SK-N-SH treated with all-trans-retinoic acid at 6 μM for 48 hours (cell line): ENCODE measurements around the gene GH1.

Experiments
- ATAC-seq: fragments of 200-7000 bp; cut with Tn5 transposase; 3 replicates; pipeline ENCODE4 v1.9.1; 2020; ENCODE audit warnings: mild to moderate bottlenecking, moderate library complexity
- ARNTL ChIP-seq: fragments of 450-650 bp; formaldehyde crosslinking; IDR thresholded peaks from 2 replicates; pipeline ENCODE4 v1.5.0; 2020; ENCODE audit warnings: low read depth, mild to moderate bottlenecking, moderate library complexity, borderline replicate concordance
- BACH2 ChIP-seq: fragments of 250-450 bp; sonication (Bioruptor Pico); IDR thresholded peaks from 2 replicates; pipeline ENCODE4 v1.9.0; 2021; ENCODE audit warnings: mild to moderate bottlenecking, borderline replicate concordance
- CSDC2 ChIP-seq: fragments of 250-450 bp; sonication (Bioruptor Pico); IDR thresholded peaks from 2 replicates; pipeline ENCODE4 v1.5.0; 2020; ENCODE audit warnings: mild to moderate bottlenecking, moderate library complexity
- ESRRG ChIP-seq: fragments of 250-450 bp; sonication (Bioruptor Pico); IDR thresholded peaks from 2 replicates; pipeline ENCODE4 v1.6.1; 2021; ENCODE audit warnings: mild to moderate bottlenecking
- ISL1 ChIP-seq: fragments of 250-450 bp; sonication (Bioruptor Pico); IDR thresholded peaks from 2 replicates; pipeline ENCODE4 v2.1.2; 2022; ENCODE audit warnings: mild to moderate bottlenecking, moderate library complexity
- OSR1 ChIP-seq: fragments of 250-450 bp; sonication (Bioruptor Pico); IDR thresholded peaks from 2 replicates; pipeline ENCODE4 v1.8.0; 2022; ENCODE audit warnings: moderate library complexity, mild to moderate bottlenecking, inconsistent platforms
- PPARA ChIP-seq: fragments of 250-450 bp; sonication (Bioruptor Pico); IDR thresholded peaks from 2 replicates; pipeline ENCODE4 v1.5.0; 2020; ENCODE audit warnings: mild to moderate bottlenecking, borderline replicate concordance
- RARB ChIP-seq: fragments of 250-450 bp; sonication (Bioruptor Pico); IDR thresholded peaks from 2 replicates; pipeline ENCODE4 v1.8.0; 2021; ENCODE audit warnings: mild to moderate bottlenecking, moderate library complexity
- SNAI2 ChIP-seq: fragments of 250-450 bp; sonication (Bioruptor Pico); IDR thresholded peaks from 2 replicates; pipeline ENCODE4 v1.5.0; 2020; ENCODE audit warnings: mild to moderate bottlenecking, moderate library complexity
- TCF4 ChIP-seq: fragments of 250-450 bp; sonication (Bioruptor Pico); IDR thresholded peaks from 2 replicates; pipeline ENCODE4 v1.8.0; 2021; ENCODE audit warnings: mild to moderate bottlenecking, moderate library complexity, borderline replicate concordance
- TOX ChIP-seq: fragments of 250-450 bp; sonication (Bioruptor Pico); IDR thresholded peaks from 2 replicates; pipeline ENCODE4 v1.8.0; 2021; ENCODE audit warnings: mild to moderate bottlenecking, moderate library complexity, borderline replicate concordance
- ZFP3 ChIP-seq: fragments of 250-450 bp; sonication (Bioruptor Pico); IDR thresholded peaks from 2 replicates; pipeline ENCODE4 v1.5.0; 2020; ENCODE audit warnings: mild to moderate bottlenecking, moderate library complexity
- ZFP30 ChIP-seq: fragments of 450-650 bp; formaldehyde crosslinking; IDR thresholded peaks from 2 replicates; pipeline ENCODE4 v1.5.0; 2022; ENCODE audit warnings: mild to moderate bottlenecking, moderate library complexity
- ZNF70 ChIP-seq: fragments of 450-650 bp; formaldehyde crosslinking; IDR thresholded peaks from 2 replicates; pipeline ENCODE4 v1.5.0; 2020; ENCODE audit warnings: mild to moderate bottlenecking, moderate library complexity
- TF ChIP-seq, protein P1 (sequence below): fragments of 250-450 bp; sonication (Bioruptor Pico); IDR thresholded peaks from 2 replicates; pipeline ENCODE4 v1.5.1; 2021; ENCODE audit warnings: mild to moderate bottlenecking, moderate library complexity
- TF ChIP-seq, protein P2 (sequence below): fragments of 250-450 bp; sonication (Bioruptor Pico); IDR thresholded peaks from 2 replicates; pipeline ENCODE4 v1.5.1; 2020; ENCODE audit warnings: low read depth, mild to moderate bottlenecking, moderate library complexity
- TF ChIP-seq, protein P3 (sequence below): fragments of 250-450 bp; sonication (Bioruptor Pico); IDR thresholded peaks from 2 replicates; pipeline ENCODE4 v1.5.0; 2020; ENCODE audit warnings: mild to moderate bottlenecking, moderate library complexity
- TF ChIP-seq, protein P4 (sequence below): fragments of 250-450 bp; sonication (Bioruptor Pico); IDR thresholded peaks from 2 replicates; pipeline ENCODE4 v1.8.0; 2021; ENCODE audit warnings: low read depth, mild to moderate bottlenecking, moderate library complexity, borderline replicate concordance
- TF ChIP-seq, protein P5 (sequence below): fragments of 250-450 bp; sonication (Bioruptor Pico); IDR thresholded peaks from 2 replicates; pipeline ENCODE4 v1.8.0; 2020; ENCODE audit warnings: mild to moderate bottlenecking, moderate library complexity, borderline replicate concordance

GH1 gene

DNA sequence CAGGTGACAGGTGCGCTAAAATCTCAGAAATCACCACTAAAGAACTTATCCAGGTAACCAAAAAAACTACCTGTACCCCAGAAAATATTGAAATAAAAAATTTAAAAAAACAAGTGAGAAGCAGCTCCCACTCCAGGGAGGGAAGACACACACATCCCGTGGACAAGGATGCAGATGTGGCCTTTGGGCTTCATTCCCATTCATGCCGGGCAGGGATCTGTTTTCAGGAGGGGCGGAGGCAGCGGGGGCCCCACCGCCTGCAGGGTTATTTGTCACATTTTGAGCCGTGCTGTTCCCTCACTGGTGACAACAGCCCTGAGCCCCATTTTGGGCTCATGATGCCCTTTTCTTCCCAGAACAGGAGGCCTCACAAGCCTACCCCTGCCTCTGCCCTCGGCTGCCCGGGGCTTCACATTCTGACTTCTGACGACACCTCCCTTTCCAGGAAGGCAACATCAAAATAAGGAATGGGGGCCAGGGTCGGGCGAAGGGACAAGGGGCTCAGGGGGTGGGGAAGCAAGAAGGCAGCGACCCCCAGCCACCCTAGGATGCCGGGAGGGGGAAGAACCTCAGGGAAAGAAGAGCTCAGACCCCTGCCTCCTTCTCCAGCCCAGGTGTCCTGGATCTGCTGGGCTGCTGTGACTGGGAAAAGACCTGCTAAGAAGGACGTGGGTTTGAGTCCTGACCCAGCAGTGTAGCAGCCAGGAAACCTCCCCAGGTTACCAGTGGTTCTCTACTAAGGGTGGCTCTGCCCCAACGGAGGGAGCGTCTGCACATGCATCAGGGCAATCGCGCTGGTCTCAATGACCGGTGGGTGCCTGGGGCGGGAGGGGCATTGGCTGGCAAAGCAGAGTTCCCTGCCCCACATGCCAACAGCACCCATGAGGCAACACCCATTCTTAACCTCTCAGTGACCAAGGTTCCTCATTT is 15.8 kb upstream of the GH1 start:
- TF ChIP-seq RARB (CRISPR knock-in tag) (no peak), SNAI2 (CRISPR knock-in tag) (no peak), TCF4 (no peak), OSR1 (CRISPR knock-in tag) (no peak), ISL1 (CRISPR knock-in tag) (no peak), ZFP3 (no peak), ARNTL (CRISPR knock-in tag) (no peak)
- TF ChIP-seq, protein P1, sequence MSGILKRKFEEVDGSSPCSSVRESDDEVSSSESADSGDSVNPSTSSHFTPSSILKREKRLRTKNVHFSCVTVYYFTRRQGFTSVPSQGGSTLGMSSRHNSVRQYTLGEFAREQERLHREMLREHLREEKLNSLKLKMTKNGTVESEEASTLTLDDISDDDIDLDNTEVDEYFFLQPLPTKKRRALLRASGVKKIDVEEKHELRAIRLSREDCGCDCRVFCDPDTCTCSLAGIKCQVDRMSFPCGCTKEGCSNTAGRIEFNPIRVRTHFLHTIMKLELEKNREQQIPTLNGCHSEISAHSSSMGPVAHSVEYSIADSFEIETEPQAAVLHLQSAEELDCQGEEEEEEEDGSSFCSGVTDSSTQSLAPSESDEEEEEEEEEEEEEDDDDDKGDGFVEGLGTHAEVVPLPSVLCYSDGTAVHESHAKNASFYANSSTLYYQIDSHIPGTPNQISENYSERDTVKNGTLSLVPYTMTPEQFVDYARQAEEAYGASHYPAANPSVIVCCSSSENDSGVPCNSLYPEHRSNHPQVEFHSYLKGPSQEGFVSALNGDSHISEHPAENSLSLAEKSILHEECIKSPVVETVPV (CRISPR knock-in tag), result no peak
- ATAC-seq, result no peak

DNA sequence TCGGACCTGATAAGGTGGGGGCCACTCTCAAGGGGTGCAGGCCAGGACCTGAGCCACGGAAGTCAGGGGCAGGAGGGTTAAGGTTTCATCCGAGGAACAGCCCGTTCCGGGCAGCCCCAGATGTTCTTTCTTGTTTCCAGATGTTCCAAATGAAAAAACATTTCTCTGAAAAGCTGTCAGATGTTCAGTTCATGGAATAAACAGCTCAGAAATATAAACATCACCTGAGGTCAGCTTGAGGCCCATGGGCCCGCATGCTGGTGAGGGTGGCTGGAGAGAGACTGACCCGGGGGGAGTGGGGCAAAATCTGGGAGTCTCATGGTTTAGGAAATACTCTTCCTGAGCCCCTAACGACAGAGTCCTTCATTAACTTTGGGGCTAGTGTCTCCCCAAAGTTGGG is 15.0 kb upstream of the GH1 start:
- TF ChIP-seq ZFP30 (CRISPR knock-in tag) (no peak), ESRRG (CRISPR knock-in tag) (no peak), RARB (CRISPR knock-in tag) (no peak), BACH2 (CRISPR knock-in tag) (no peak), TOX (no peak), ARNTL (CRISPR knock-in tag) (no peak), ZNF70 (CRISPR knock-in tag) (no peak), CSDC2 (CRISPR knock-in tag) (no peak), PPARA (CRISPR knock-in tag) (no peak), OSR1 (CRISPR knock-in tag) (no peak), TCF4 (no peak), ZFP3 (no peak)
- TF ChIP-seq, protein P2, sequence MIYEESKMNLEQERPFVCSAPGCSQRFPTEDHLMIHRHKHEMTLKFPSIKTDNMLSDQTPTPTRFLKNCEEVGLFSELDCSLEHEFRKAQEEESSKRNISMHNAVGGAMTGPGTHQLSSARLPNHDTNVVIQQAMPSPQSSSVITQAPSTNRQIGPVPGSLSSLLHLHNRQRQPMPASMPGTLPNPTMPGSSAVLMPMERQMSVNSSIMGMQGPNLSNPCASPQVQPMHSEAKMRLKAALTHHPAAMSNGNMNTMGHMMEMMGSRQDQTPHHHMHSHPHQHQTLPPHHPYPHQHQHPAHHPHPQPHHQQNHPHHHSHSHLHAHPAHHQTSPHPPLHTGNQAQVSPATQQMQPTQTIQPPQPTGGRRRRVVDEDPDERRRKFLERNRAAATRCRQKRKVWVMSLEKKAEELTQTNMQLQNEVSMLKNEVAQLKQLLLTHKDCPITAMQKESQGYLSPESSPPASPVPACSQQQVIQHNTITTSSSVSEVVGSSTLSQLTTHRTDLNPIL (CRISPR knock-in tag), result no peak
- TF ChIP-seq, protein P3, sequence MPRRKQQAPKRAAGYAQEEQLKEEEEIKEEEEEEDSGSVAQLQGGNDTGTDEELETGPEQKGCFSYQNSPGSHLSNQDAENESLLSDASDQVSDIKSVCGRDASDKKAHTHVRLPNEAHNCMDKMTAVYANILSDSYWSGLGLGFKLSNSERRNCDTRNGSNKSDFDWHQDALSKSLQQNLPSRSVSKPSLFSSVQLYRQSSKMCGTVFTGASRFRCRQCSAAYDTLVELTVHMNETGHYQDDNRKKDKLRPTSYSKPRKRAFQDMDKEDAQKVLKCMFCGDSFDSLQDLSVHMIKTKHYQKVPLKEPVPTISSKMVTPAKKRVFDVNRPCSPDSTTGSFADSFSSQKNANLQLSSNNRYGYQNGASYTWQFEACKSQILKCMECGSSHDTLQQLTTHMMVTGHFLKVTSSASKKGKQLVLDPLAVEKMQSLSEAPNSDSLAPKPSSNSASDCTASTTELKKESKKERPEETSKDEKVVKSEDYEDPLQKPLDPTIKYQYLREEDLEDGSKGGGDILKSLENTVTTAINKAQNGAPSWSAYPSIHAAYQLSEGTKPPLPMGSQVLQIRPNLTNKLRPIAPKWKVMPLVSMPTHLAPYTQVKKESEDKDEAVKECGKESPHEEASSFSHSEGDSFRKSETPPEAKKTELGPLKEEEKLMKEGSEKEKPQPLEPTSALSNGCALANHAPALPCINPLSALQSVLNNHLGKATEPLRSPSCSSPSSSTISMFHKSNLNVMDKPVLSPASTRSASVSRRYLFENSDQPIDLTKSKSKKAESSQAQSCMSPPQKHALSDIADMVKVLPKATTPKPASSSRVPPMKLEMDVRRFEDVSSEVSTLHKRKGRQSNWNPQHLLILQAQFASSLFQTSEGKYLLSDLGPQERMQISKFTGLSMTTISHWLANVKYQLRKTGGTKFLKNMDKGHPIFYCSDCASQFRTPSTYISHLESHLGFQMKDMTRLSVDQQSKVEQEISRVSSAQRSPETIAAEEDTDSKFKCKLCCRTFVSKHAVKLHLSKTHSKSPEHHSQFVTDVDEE, result no peak
- TF ChIP-seq, protein P1 (CRISPR knock-in tag), result no peak
- TF ChIP-seq, protein P4, sequence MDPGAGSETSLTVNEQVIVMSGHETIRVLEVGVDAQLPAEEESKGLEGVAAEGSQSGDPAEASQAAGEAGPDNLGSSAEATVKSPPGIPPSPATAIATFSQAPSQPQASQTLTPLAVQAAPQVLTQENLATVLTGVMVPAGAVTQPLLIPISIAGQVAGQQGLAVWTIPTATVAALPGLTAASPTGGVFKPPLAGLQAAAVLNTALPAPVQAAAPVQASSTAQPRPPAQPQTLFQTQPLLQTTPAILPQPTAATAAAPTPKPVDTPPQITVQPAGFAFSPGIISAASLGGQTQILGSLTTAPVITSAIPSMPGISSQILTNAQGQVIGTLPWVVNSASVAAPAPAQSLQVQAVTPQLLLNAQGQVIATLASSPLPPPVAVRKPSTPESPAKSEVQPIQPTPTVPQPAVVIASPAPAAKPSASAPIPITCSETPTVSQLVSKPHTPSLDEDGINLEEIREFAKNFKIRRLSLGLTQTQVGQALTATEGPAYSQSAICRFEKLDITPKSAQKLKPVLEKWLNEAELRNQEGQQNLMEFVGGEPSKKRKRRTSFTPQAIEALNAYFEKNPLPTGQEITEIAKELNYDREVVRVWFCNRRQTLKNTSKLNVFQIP (CRISPR knock-in tag), result no peak
- TF ChIP-seq, protein P5, sequence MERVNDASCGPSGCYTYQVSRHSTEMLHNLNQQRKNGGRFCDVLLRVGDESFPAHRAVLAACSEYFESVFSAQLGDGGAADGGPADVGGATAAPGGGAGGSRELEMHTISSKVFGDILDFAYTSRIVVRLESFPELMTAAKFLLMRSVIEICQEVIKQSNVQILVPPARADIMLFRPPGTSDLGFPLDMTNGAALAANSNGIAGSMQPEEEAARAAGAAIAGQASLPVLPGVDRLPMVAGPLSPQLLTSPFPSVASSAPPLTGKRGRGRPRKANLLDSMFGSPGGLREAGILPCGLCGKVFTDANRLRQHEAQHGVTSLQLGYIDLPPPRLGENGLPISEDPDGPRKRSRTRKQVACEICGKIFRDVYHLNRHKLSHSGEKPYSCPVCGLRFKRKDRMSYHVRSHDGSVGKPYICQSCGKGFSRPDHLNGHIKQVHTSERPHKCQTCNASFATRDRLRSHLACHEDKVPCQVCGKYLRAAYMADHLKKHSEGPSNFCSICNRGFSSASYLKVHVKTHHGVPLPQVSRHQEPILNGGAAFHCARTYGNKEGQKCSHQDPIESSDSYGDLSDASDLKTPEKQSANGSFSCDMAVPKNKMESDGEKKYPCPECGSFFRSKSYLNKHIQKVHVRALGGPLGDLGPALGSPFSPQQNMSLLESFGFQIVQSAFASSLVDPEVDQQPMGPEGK (CRISPR knock-in tag), result no peak
- no peak for ATAC-seq
